K562 (cell line): ENCODE measurements around the gene SERPIND1. TPM values are rescaled to one million over a fixed set of nuclear protein-coding genes. Genes with fewer than 3 reads are reported as not detected.
A peak's percentile ranks its signal among the peaks of the same experiment; 100 is the strongest.

Experiments used
- ATAC-seq: fragments of 200-7000 bp; cut with Tn5 transposase; 3 replicates; pipeline ENCODE4 v1.9.1; 2020; ENCODE audit warnings: moderate library complexity
- BruUV-seq: library from RNA; stranded (reverse); fragments of 400-500 nt; replicated peaks from 2 replicates; lab custom pipeline; 2021; lab: Mats Ljungman, UMichigan
- CTCF ChIA-PET: fragments of 300-600 bp; formaldehyde crosslinking; extraction: SDS; loops from one replicate; lab custom pipeline; 2021; ENCODE audit warnings: low intra/inter-chr PET ratio; lab: Yijun Ruan, JAX
- POLR2A ChIA-PET: fragments of 300-600, 350-650 bp; sonication (Branson Sonifier 250); formaldehyde crosslinking; extraction: SDS; loops from one replicate; lab custom pipeline; 2021; ENCODE audit warnings: antibody characterized with exemption, inconsistent platforms; lab: Yijun Ruan, JAX
- DNase-seq, 4 experiments: peaks; one replicate each; pipeline versions ENCODE4 v3.0.0 to v3.0.0-alpha.2; 2011 to 2018; ENCODE audit warnings: low spot score in 3 of 4, mixed read lengths in 3 of 4; ENCODE audit errors: extremely low read depth in 1 of 4
- FAIRE-seq: peaks from 2 replicates; lab custom pipeline; 2011; peaks lifted over from hg19 to GRCh38; lab: Jason Lieb, UNC
- H2AFZ ChIP-seq: 2 replicates; pipeline ENCODE4 v1.6.0; 2011; ENCODE audit warnings: low read depth, low read length, control low read depth, inconsistent platforms
- H3K27ac ChIP-seq: fragments of 200-600 bp; 3 replicates; pipeline ENCODE4 v1.8.0; 2011; ENCODE audit warnings: low read depth, mild to moderate bottlenecking, control low read depth, inconsistent platforms, low read length, moderate library complexity, mixed read lengths; ENCODE audit errors: extremely low read depth
- H3K27me3 ChIP-seq, 2 experiments: fragments of 300-600 bp in 1 of 2; 2 replicates in 1 of 2; 3 replicates in 1 of 2; pipeline versions ENCODE4 v1.6.0 to v1.8.0; 2011; ENCODE audit warnings: inconsistent platforms in 2 of 2, low read length in 2 of 2, mild to moderate bottlenecking in 1 of 2, mixed read lengths in 1 of 2, moderate library complexity in 1 of 2; ENCODE audit not compliant: control insufficient read depth in 2 of 2, insufficient read depth in 2 of 2
- H3K36me3 ChIP-seq: fragments of 300-600 bp; 3 replicates; pipeline ENCODE4 v1.8.0; 2011; ENCODE audit warnings: mild to moderate bottlenecking, low read length, inconsistent platforms; ENCODE audit not compliant: control insufficient read depth, insufficient read depth
- H3K4me1 ChIP-seq, 2 experiments: fragments of 200-600 bp in 1 of 2; replicated peaks in 1 of 2; 2 replicates in 1 of 2; 3 replicates in 1 of 2; pipeline versions ENCODE4 v1.5.1 to v1.8.0; 2011; ENCODE audit warnings: inconsistent platforms in 2 of 2, low read length in 2 of 2, mild to moderate bottlenecking in 1 of 2, mixed read lengths in 1 of 2, moderate library complexity in 1 of 2; ENCODE audit not compliant: control insufficient read depth in 2 of 2, insufficient read depth in 2 of 2
- H3K4me2 ChIP-seq: 2 replicates; pipeline ENCODE4 v1.6.1; 2011; ENCODE audit warnings: low read length, control low read depth, inconsistent platforms, mixed read lengths; ENCODE audit not compliant: insufficient read depth
- H3K4me3 ChIP-seq: fragments of 200-600 bp; sonication (generic), shearing (Covaris generic); 2 replicates; pipeline ENCODE4 v1.5.1; 2016; ENCODE audit warnings: control low read depth, inconsistent platforms
- H3K79me2 ChIP-seq: fragments of 200-600 bp; 3 replicates; pipeline ENCODE4 v1.8.0; 2011; ENCODE audit warnings: low read length, inconsistent platforms; ENCODE audit not compliant: control insufficient read depth, insufficient read depth
- H3K9ac ChIP-seq, 2 experiments: 2 replicates each; pipeline versions ENCODE4 v1.6.0 to v1.6.1; 2011; ENCODE audit warnings: low read depth in 2 of 2, low read length in 2 of 2, control low read depth in 1 of 2, inconsistent platforms in 1 of 2, mild to moderate bottlenecking in 1 of 2, mixed read lengths in 1 of 2; ENCODE audit not compliant: insufficient read depth in 1 of 2
- H3K9me1 ChIP-seq: one replicate; pipeline ENCODE4 v1.6.0; 2011; ENCODE audit warnings: inconsistent platforms, mild to moderate bottlenecking, low read length, moderate library complexity; ENCODE audit not compliant: control insufficient read depth, insufficient read depth
- H3K9me3 ChIP-seq: replicated peaks from 2 replicates; pipeline ENCODE4 v1.5.1; 2011; ENCODE audit warnings: low read depth, low read length, inconsistent platforms; ENCODE audit not compliant: control insufficient read depth, insufficient read depth
- H4K20me1 ChIP-seq: replicated peaks from 2 replicates; pipeline ENCODE4 v1.6.1; 2011; ENCODE audit warnings: low read length, inconsistent platforms, mixed read lengths; ENCODE audit not compliant: control insufficient read depth, insufficient read depth
- ATF6 ChIP-seq: sonication (generic); formaldehyde crosslinking; IDR thresholded peaks from 2 replicates; pipeline ENCODE4 v1.4.0; 2020; ENCODE audit warnings: mild to moderate bottlenecking, missing genetic modification reagents
- BRCA1 ChIP-seq, 2 experiments: fragments of 450-650 bp in 1 of 2; sonication (generic) in 1 of 2; formaldehyde crosslinking in 1 of 2; IDR thresholded peaks; 2 replicates each; pipeline versions ENCODE4 v1.5.0 to v1.6.1; 2017 to 2020; ENCODE audit warnings: mild to moderate bottlenecking in 1 of 2, missing genetic modification reagents in 1 of 2
- CBFB ChIP-seq: sonication (generic); formaldehyde crosslinking; IDR thresholded peaks from 2 replicates; pipeline ENCODE4 v1.4.0; 2020; ENCODE audit warnings: mild to moderate bottlenecking, missing genetic modification reagents
- CHD2 ChIP-seq: IDR thresholded peaks from 2 replicates; pipeline ENCODE4 v1.6.1; 2011; ENCODE audit warnings: low read depth, low read length
- ERF ChIP-seq: fragments of 450-650 bp; formaldehyde crosslinking; IDR thresholded peaks from 2 replicates; pipeline ENCODE4 v1.4.0; 2020; ENCODE audit warnings: mild to moderate bottlenecking, mixed read lengths
- HIVEP1 ChIP-seq: fragments of 250-450 bp; sonication (Bioruptor Pico); IDR thresholded peaks from 2 replicates; pipeline ENCODE4 v1.4.0; 2020; ENCODE audit warnings: mild to moderate bottlenecking
- HNRNPK ChIP-seq: fragments of 200-400 bp; formaldehyde crosslinking; IDR thresholded peaks from one replicate; pipeline ENCODE4 v1.6.1; 2018; ENCODE audit warnings: mild to moderate bottlenecking, low read depth, low read length; ENCODE audit not compliant: poor library complexity, severe bottlenecking
- PCBP1 ChIP-seq: fragments of 200-400 bp; formaldehyde crosslinking; IDR thresholded peaks from 2 replicates; pipeline ENCODE4 v1.6.1; 2018; ENCODE audit warnings: mild to moderate bottlenecking, low read depth, low read length; ENCODE audit not compliant: poor library complexity, severe bottlenecking
- PHF21A ChIP-seq: fragments of 450-650 bp; IDR thresholded peaks from 2 replicates; pipeline ENCODE4 v1.6.1; 2017; ENCODE audit warnings: low read depth, borderline replicate concordance
- ZBTB5 ChIP-seq: fragments of 450-650 bp; IDR thresholded peaks from 2 replicates; pipeline ENCODE4 v1.6.1; 2017; ENCODE audit warnings: antibody characterized with exemption
- ZNF124 ChIP-seq: sonication (generic); formaldehyde crosslinking; IDR thresholded peaks from 2 replicates; pipeline ENCODE4 v1.8.1; 2022; ENCODE audit warnings: missing genetic modification reagents
- ZNF174 ChIP-seq: fragments of 250-450 bp; sonication (Bioruptor Pico); IDR thresholded peaks from 2 replicates; pipeline ENCODE4 v1.4.0; 2020; ENCODE audit warnings: mild to moderate bottlenecking
- ZNF282 ChIP-seq: sonication (generic); formaldehyde crosslinking; IDR thresholded peaks from 2 replicates; pipeline ENCODE4 v1.8.1; 2023; ENCODE audit warnings: missing genetic modification reagents
- ZNF347 ChIP-seq: fragments of 450-650 bp; formaldehyde crosslinking; IDR thresholded peaks from 2 replicates; pipeline ENCODE4 v1.4.0; 2020; ENCODE audit warnings: low read depth, mild to moderate bottlenecking, moderate library complexity
- ZNF408 ChIP-seq: fragments of 250-450 bp; sonication (Bioruptor Pico); IDR thresholded peaks from 2 replicates; pipeline ENCODE4 v1.4.0; 2020; ENCODE audit warnings: low read depth, mild to moderate bottlenecking, moderate library complexity
- ZNF644 ChIP-seq: fragments of 200-800 bp; sonication (Bioruptor generic); IDR thresholded peaks from 2 replicates; pipeline ENCODE4 v1.6.1; 2016; ENCODE audit warnings: low read depth, missing genetic modification characterization, missing compliant biosample characterization
- WGBS: fragments of 100-300 bp; shearing (Covaris generic); methylation state at CpG from one replicate; pipeline ENCODE4 v1.1.6; 2016; ENCODE audit warnings: low coverage, mixed read lengths; ENCODE audit not compliant: insufficient coverage; ENCODE audit errors: missing lambda C conversion rate; 5-methylcytosine and 5-hydroxymethylcytosine counted together
- in situ Hi-C: fragments of 300-500 bp; cut with MboI; formaldehyde crosslinking; loops from 4 replicates; pipeline ENCODE4 v1.15.0; 2018; ENCODE audit warnings: inconsistent platforms, mixed read lengths
- intact Hi-C: fragments of 100-400 bp; cut with micrococcal nuclease; formaldehyde crosslinking; loops from 2 replicates; pipeline ENCODE4 v1.14.2; 2022
- polyA plus RNA-seq, 8 experiments: library from polyadenylated mRNA; depleted of rRNA in 4 of 8; stranded (reverse) in 5 of 8; unstranded in 3 of 8; fragments of >200 nt; fragmentation: Nextera tagmentation in 2 of 8; fragmentation: Illumina TruSeq in 1 of 8; extraction: Ambion mirVana in 2 of 8; extraction: Trizol in 1 of 8; gene quantifications; 2 replicates each; pipeline versions ENCODE4 v1.2.1 to v1.2.3, GENCODE V29; 2011 to 2014; ENCODE audit warnings: inconsistent platforms in 1 of 8, missing spikeins in 1 of 8
- total RNA-seq, 7 experiments: library from RNA; depleted of rRNA in 6 of 7; stranded (reverse); fragments of >200 nt in 6 of 7; fragmentation: Illumina TruSeq in 2 of 7; extraction: Trizol in 2 of 7; gene quantifications; 2 replicates each; pipeline versions ENCODE4 v1.2.1 to v1.2.3, GENCODE V29; 2011 to 2021; ENCODE audit warnings: low replicate concordance in 1 of 7

SERPIND1 gene
- total and polyA plus RNA-seq, 9 of the 15 experiments (the other 6 are each of a cell fraction or from before 2014, with no cell fraction given) = 0.04 to 0.11 (median 0.09) TPM; not detected in 6

- no peak for TF ChIP-seq ZBTB5
- no peak for TF ChIP-seq PCBP1
- no peak for TF ChIP-seq CHD2
- TF ChIP-seq ZNF282 (CRISPR knock-in tag) = no peak
These were observed 47.8 kb upstream of the SERPIND1 start (continued) for GRCh38 chr22:20725987-20726558.

GRCh38 chr22:20727118-20728015 is 46.5 kb upstream of the SERPIND1 start:
- no peaks in the 10 kb centered on the region for H3K79me2 ChIP-seq
- no TSS peak for BruUV-seq
- H3K4me2 ChIP-seq = no peak overlapping the region
- no peak overlapping the region for H3K27ac ChIP-seq
- H2AFZ ChIP-seq = no peak overlapping the region
- H3K4me1 ChIP-seq = peaks cover 0 to 9% of the 10 kb centered on the region in 2 experiments; a peak in 2 of 5 replicates
- in situ Hi-C loops = no loop called here
- H3K9me3 ChIP-seq = no peaks in the 10 kb centered on the region
- H4K20me1 ChIP-seq = no peaks in the 10 kb centered on the region; the same call in 1 of the 2 replicates
- no peak for DNase-seq
- no peaks in the 10 kb centered on the region for H3K27me3 ChIP-seq
- peaks cover 59% of the 10 kb centered on the region for H3K36me3 ChIP-seq
- peaks cover 6% of the 10 kb centered on the region for H3K9me1 ChIP-seq
- CTCF ChIA-PET = no interaction called here
- 87% methylated on average over 29 of the region's 29 CpGs for WGBS
- H3K4me3 ChIP-seq = no peak overlapping the region
- no peak for ATAC-seq
- POLR2A ChIA-PET = interaction anchor here (0.6 kb wide), 1 partner anchor 39 kb away, joined by 4 read pairs; no protein-coding TSS in a partner anchor
- no peak for FAIRE-seq
- intact Hi-C loops = no loop called here
- peak overlapping the region in 1 of 2 experiments; percentile 32; a peak in 2 of 4 replicates for H3K9ac ChIP-seq
- TF ChIP-seq ZNF124 (CRISPR knock-in tag) (no peak), HIVEP1 (no peak), ZNF408 (no peak), ZNF347 (CRISPR knock-in tag) (no peak), ZNF174 (CRISPR knock-in tag) (no peak), BRCA1 (IDR thresholded peaks at IDR 0.05) (no peak), BRCA1 (CRISPR knock-in tag; IDR thresholded peaks at IDR 0.05) (peak; percentile 20; the same call in 1 of the 2 replicates), PHF21A (no peak), ZNF644 (tag) (no peak), ERF (CRISPR knock-in tag) (no peak), CBFB (CRISPR knock-in tag) (peak; percentile 52; the same call in 1 of the 2 replicates), ATF6 (CRISPR knock-in tag) (no peak), HNRNPK (no peak)
